Measurements from ENCODE around the gene BRAF.

GRCh38 chr7:140773104-140773503 lies 151.6 kb downstream of the BRAF start:
- TF ChIP-seq POLR2AphosphoS5 (IDR thresholded peaks at IDR 0.05; ENCODE audit: low read depth, low read length) (no peak), TAF1 (IDR thresholded peaks at IDR 0.05; ENCODE audit: borderline replicate concordance, low read depth, low read length) (no peak), POLR2A (IDR thresholded peaks at IDR 0.05; ENCODE audit: low read depth, low read length) (no peak)
